ENCODE measurements around the gene SMIM5. TPM values are rescaled to one million over a fixed set of nuclear protein-coding genes. Genes with fewer than 3 reads are reported as not detected.

The SMIM5 gene
- polyA plus RNA-seq, 2 of the 4 experiments (the other 2 are of a cell fraction) = 0.15 to 0.25 TPM

DNA sequence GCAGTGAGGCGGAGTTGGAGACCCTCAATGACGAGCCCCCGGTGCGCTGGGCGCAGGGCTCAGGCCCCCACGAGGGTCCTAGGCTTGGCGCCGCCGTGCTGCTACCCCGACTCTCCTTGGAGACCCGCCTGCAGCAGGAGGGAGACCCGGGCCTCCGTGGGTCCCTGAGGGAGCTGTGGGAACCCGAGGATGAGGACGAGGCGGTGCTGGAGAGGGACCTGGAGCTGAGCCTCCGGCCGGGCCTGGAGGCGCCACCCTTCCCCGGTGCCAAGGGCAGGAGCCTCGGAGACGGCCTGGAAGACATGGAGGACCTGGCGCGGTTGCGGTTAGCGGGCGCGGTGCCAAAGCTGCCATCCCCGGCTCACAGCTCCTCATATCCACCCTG lies 43.3 kb upstream of the SMIM5 start:
- no peak for FAIRE-seq
- peak overlapping the region; percentile 90 for H3K27ac ChIP-seq
- no peaks in the 10 kb centered on the region for H3K9me3 ChIP-seq
- H3K4me3 ChIP-seq = peak overlapping the region; percentile 57
- TF ChIP-seq CHD2 (IDR thresholded peaks at IDR 0.05; ENCODE audit: low read length, partially characterized antibody) (no peak), SMC3 (IDR thresholded peaks at IDR 0.05) (no peak), EP300 (IDR thresholded peaks at IDR 0.05) (no peak), HEYL (CRISPR knock-in tag; IDR thresholded peaks at IDR 0.05) (no peak), HDAC2 (IDR thresholded peaks at IDR 0.05) (no peak), TFCP2L1 (CRISPR knock-in tag; IDR thresholded peaks at IDR 0.05) (no peak), NFE2L2 (conservative IDR thresholded peaks at IDR 0.05; ENCODE audit: low read length) (no peak), HOXA7 (CRISPR knock-in tag; IDR thresholded peaks at IDR 0.05) (no peak), RNF2 (IDR thresholded peaks at IDR 0.05; ENCODE audit: borderline replicate concordance, low read depth) (no peak), CHD4 (IDR thresholded peaks at IDR 0.05; ENCODE audit: borderline replicate concordance) (no peak), FOSL2 (IDR thresholded peaks at IDR 0.05) (no peak), FOSL2 (CRISPR knock-in tag; IDR thresholded peaks at IDR 0.05) (no peak), RARB (CRISPR knock-in tag; IDR thresholded peaks at IDR 0.05) (no peak), FOXS1 (CRISPR knock-in tag; IDR thresholded peaks at IDR 0.05) (no peak), CBX2 (IDR thresholded peaks at IDR 0.05; ENCODE audit: borderline replicate concordance, low read depth) (no peak), HOXB5 (CRISPR knock-in tag; IDR thresholded peaks at IDR 0.05) (no peak)
- TF ChIP-seq, protein P1, sequence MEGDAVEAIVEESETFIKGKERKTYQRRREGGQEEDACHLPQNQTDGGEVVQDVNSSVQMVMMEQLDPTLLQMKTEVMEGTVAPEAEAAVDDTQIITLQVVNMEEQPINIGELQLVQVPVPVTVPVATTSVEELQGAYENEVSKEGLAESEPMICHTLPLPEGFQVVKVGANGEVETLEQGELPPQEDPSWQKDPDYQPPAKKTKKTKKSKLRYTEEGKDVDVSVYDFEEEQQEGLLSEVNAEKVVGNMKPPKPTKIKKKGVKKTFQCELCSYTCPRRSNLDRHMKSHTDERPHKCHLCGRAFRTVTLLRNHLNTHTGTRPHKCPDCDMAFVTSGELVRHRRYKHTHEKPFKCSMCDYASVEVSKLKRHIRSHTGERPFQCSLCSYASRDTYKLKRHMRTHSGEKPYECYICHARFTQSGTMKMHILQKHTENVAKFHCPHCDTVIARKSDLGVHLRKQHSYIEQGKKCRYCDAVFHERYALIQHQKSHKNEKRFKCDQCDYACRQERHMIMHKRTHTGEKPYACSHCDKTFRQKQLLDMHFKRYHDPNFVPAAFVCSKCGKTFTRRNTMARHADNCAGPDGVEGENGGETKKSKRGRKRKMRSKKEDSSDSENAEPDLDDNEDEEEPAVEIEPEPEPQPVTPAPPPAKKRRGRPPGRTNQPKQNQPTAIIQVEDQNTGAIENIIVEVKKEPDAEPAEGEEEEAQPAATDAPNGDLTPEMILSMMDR (IDR thresholded peaks at IDR 0.05) = no peak
- TF ChIP-seq, protein P2, sequence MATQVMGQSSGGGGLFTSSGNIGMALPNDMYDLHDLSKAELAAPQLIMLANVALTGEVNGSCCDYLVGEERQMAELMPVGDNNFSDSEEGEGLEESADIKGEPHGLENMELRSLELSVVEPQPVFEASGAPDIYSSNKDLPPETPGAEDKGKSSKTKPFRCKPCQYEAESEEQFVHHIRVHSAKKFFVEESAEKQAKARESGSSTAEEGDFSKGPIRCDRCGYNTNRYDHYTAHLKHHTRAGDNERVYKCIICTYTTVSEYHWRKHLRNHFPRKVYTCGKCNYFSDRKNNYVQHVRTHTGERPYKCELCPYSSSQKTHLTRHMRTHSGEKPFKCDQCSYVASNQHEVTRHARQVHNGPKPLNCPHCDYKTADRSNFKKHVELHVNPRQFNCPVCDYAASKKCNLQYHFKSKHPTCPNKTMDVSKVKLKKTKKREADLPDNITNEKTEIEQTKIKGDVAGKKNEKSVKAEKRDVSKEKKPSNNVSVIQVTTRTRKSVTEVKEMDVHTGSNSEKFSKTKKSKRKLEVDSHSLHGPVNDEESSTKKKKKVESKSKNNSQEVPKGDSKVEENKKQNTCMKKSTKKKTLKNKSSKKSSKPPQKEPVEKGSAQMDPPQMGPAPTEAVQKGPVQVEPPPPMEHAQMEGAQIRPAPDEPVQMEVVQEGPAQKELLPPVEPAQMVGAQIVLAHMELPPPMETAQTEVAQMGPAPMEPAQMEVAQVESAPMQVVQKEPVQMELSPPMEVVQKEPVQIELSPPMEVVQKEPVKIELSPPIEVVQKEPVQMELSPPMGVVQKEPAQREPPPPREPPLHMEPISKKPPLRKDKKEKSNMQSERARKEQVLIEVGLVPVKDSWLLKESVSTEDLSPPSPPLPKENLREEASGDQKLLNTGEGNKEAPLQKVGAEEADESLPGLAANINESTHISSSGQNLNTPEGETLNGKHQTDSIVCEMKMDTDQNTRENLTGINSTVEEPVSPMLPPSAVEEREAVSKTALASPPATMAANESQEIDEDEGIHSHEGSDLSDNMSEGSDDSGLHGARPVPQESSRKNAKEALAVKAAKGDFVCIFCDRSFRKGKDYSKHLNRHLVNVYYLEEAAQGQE (IDR thresholded peaks at IDR 0.05) = no peak
- CTCF ChIA-PET = interaction anchor here (0.6 to 29.9 kb wide), 10 partner anchors 9 to 160 kb away, joined by 3 to 926 read pairs (median 6); partner anchors contain the start of genes SMIM5 and TSEN54
- 84% methylated on average over 28 of the region's 29 CpGs for WGBS (ENCODE audit: missing lambda C conversion rate)
- POLR2A ChIA-PET = no interaction called here
- DNase-seq (ENCODE audit: low read depth in 1 of 2, low spot score in 1 of 2) = no peak
- H3K4me1 ChIP-seq = peaks cover 21% of the 10 kb centered on the region
- ATAC-seq = no peak
- H3K4me2 ChIP-seq = peak overlapping the region; percentile 92

DNA sequence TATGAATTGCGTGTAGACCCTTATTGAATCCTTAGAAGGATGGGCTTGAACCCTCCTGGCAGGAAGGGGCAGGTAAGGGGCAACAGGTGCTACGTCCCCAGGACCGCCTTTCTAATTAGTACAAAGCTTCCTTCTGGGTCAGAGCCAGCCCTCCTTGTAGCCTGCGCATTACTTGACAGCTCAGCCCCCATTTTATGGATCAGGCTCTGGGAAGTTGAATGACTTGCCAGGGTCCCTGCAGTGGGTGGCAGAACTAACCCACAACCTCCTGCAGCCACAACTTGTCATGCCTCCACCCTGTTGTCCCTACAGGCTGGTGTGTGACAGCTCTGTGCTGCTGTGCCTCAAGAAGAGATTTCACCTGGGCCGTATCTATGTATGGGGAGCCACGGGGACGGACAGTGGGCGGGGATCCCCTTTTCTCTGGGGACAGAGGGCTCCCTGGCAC lies 42.9 kb upstream of the SMIM5 start:
- ATAC-seq (no peak), DNase-seq (ENCODE audit: low read depth in 1 of 2, low spot score in 1 of 2) (no peak), FAIRE-seq (no peak)
- H3K9me3 ChIP-seq = no peaks in the 10 kb centered on the region
- CTCF ChIA-PET = interaction anchor here (0.6 to 29.9 kb wide), 9 partner anchors 10 to 159 kb away, joined by 3 to 926 read pairs (median 7); partner anchors contain the start of genes SMIM5 and TSEN54
- peak overlapping the region in 1 of 2 experiments; percentile 29; a peak in 2 of 6 replicates for H3K27ac ChIP-seq
- TF ChIP-seq, protein P3, sequence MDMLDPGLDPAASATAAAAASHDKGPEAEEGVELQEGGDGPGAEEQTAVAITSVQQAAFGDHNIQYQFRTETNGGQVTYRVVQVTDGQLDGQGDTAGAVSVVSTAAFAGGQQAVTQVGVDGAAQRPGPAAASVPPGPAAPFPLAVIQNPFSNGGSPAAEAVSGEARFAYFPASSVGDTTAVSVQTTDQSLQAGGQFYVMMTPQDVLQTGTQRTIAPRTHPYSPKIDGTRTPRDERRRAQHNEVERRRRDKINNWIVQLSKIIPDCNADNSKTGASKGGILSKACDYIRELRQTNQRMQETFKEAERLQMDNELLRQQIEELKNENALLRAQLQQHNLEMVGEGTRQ (IDR thresholded peaks at IDR 0.05) = no peak
- no peak for TF ChIP-seq NPAS2 (CRISPR knock-in tag; IDR thresholded peaks at IDR 0.05; ENCODE audit: borderline replicate concordance)
- no peak for TF ChIP-seq RCOR1 (IDR thresholded peaks at IDR 0.05; ENCODE audit: low read depth, low read length)
- peak overlapping the region; percentile 92; the same call in 2 of the 3 replicates for H3K4me2 ChIP-seq
- POLR2A ChIA-PET = no interaction called here
- WGBS (ENCODE audit: missing lambda C conversion rate) = 90% methylated on average over 8 of the region's 8 CpGs
- H3K4me3 ChIP-seq = no peak overlapping the region
- peaks cover 21% of the 10 kb centered on the region for H3K4me1 ChIP-seq
